Measurements from ENCODE around the gene FNDC3B. TPM values are rescaled to one million over a fixed set of nuclear protein-coding genes. Genes with fewer than 3 reads are reported as not detected.

FNDC3B gene
- total RNA-seq, 1 experiment from 2014 or later: 48.6 TPM

- intact Hi-C loops (cut with micrococcal nuclease): no loop called here
- no peak overlapping the region for H2AFZ ChIP-seq (ENCODE audit: low read length)
- no peaks in the 10 kb centered on the region for H3K27me3 ChIP-seq (ENCODE audit: low read length)
- CTCF ChIA-PET: interaction anchor here (0.5 kb wide), 1 partner anchor 107 kb away, joined by 3 read pairs; no protein-coding TSS in a partner anchor
- H3K9me2 ChIP-seq (replicated peaks; ENCODE audit: low read length): no peaks in the 10 kb centered on the region
- H3K36me3 ChIP-seq (ENCODE audit: low read depth, low read length): peaks cover 4% of the 10 kb centered on the region; the same call in 1 of the 2 replicates
- peaks cover 10% of the 10 kb centered on the region for H3K4me1 ChIP-seq (ENCODE audit: insufficient read depth, low read length)
- TF ChIP-seq CTCF (conservative IDR thresholded peaks at IDR 0.05; ENCODE audit: low read depth, low read length) (no peak), EZH2phosphoT487 (IDR thresholded peaks at IDR 0.05; ENCODE audit: borderline replicate concordance, low read length) (no peak), EZH2 (IDR thresholded peaks at IDR 0.05; ENCODE audit: low read length, unreplicated experiment) (no peak)
- no peaks in the 10 kb centered on the region for H3F3A ChIP-seq (ENCODE audit: low read length, unreplicated experiment)
- BruUV-seq (replicated peaks): no TSS peak
- H3K27ac ChIP-seq (ENCODE audit: low read length): no peak overlapping the region
- H4K20me1 ChIP-seq (ENCODE audit: low read length): peaks cover 55% of the 10 kb centered on the region
- H3K4me2 ChIP-seq (ENCODE audit: low read length): no peak overlapping the region
- H3K9ac ChIP-seq (ENCODE audit: low read length): no peak overlapping the region
- no peaks in the 10 kb centered on the region for H3K9me3 ChIP-seq (ENCODE audit: low read length)
- H3K79me2 ChIP-seq (ENCODE audit: low read length): peaks cover 98% of the 10 kb centered on the region
- DNase-seq: no peak
- no peak overlapping the region for H3K4me3 ChIP-seq (ENCODE audit: low read length)
- POLR2A ChIA-PET (ENCODE audit: unreplicated experiment): interaction anchor here (0.6 kb wide), 1 partner anchor 69 kb away, joined by 5 read pairs; no protein-coding TSS in a partner anchor
- ATAC-seq: no peak
Observed at GRCh38 chr3:172102123-172102882, 62.9 kb downstream of the FNDC3B start.

- Histone ChIP-seq H3K9me2 (replicated peaks; ENCODE audit: low read length) (no peaks in the 10 kb centered on the region), H3K4me1 (ENCODE audit: insufficient read depth, low read length) (peaks cover 4% of the 10 kb centered on the region), H3K79me2 (ENCODE audit: low read length) (peaks cover 97% of the 10 kb centered on the region), H3K9ac (ENCODE audit: low read length) (no peak overlapping the region), H3K27ac (ENCODE audit: low read length) (no peak overlapping the region), H3K4me3 (ENCODE audit: low read length) (no peak overlapping the region), H4K20me1 (ENCODE audit: low read length) (peaks cover 50% of the 10 kb centered on the region), H3K4me2 (ENCODE audit: low read length) (no peak overlapping the region), H3K36me3 (ENCODE audit: low read depth, low read length) (peaks cover 4% of the 10 kb centered on the region; the same call in 1 of the 2 replicates), H3K9me3 (ENCODE audit: low read length) (no peaks in the 10 kb centered on the region), H3F3A (ENCODE audit: low read length, unreplicated experiment) (no peaks in the 10 kb centered on the region), H2AFZ (ENCODE audit: low read length) (no peak overlapping the region), H3K27me3 (ENCODE audit: low read length) (no peaks in the 10 kb centered on the region)
- ChIA-PET CTCF (no interaction called here), POLR2A (ENCODE audit: unreplicated experiment) (no interaction called here)
- DNase-seq: no peak
- no TSS peak for BruUV-seq (replicated peaks)
- ATAC-seq: no peak
- TF ChIP-seq EZH2 (IDR thresholded peaks at IDR 0.05; ENCODE audit: low read length, unreplicated experiment) (no peak), CTCF (conservative IDR thresholded peaks at IDR 0.05; ENCODE audit: low read depth, low read length) (no peak), EZH2phosphoT487 (IDR thresholded peaks at IDR 0.05; ENCODE audit: borderline replicate concordance, low read length) (no peak)
- intact Hi-C loops (cut with micrococcal nuclease): no loop called here
Observed at GRCh38 chr3:172102883-172103310, 63.5 kb downstream of the FNDC3B start.

DNA sequence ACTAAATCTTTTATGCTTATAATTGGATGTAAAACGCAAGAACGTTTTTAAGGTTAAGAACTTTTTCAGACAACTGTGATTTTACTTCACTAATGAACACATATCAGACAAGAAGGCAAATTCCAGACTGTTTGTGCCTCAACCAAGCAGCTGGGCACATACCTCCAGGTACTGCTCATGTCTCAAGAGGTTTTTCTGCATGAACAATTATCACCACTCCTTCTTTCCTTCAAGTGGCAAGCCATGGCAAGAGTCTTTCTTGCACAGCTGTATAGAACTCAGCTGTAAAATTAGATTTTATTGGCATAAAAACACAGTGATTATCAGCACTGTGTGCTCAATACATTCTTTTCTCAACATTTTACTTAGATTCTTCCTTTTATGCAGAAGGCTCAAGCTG lies 64.3 kb downstream of the FNDC3B start:
- ChIA-PET CTCF (no interaction called here), POLR2A (ENCODE audit: unreplicated experiment) (no interaction called here)
- no peaks in the 10 kb centered on the region for H3K9me3 ChIP-seq (ENCODE audit: low read length)
- no peaks in the 10 kb centered on the region for H3F3A ChIP-seq (ENCODE audit: low read length, unreplicated experiment)
- BruUV-seq (replicated peaks): no TSS peak
- H4K20me1 ChIP-seq (ENCODE audit: low read length): peaks cover 44% of the 10 kb centered on the region
- DNase-seq (no peak), ATAC-seq (no peak)
- no peak overlapping the region for H2AFZ ChIP-seq (ENCODE audit: low read length)
- peaks cover 95% of the 10 kb centered on the region for H3K79me2 ChIP-seq (ENCODE audit: low read length)
- H3K27ac ChIP-seq (ENCODE audit: low read length): no peak overlapping the region
- no peaks in the 10 kb centered on the region for H3K36me3 ChIP-seq (ENCODE audit: low read depth, low read length)
- H3K4me2 ChIP-seq (ENCODE audit: low read length): no peak overlapping the region
- H3K4me1 ChIP-seq (ENCODE audit: insufficient read depth, low read length): no peaks in the 10 kb centered on the region
- no peak overlapping the region for H3K4me3 ChIP-seq (ENCODE audit: low read length)
- no peaks in the 10 kb centered on the region for H3K27me3 ChIP-seq (ENCODE audit: low read length)
- intact Hi-C loops (cut with micrococcal nuclease): no loop called here
- H3K9ac ChIP-seq (ENCODE audit: low read length): no peak overlapping the region
- H3K9me2 ChIP-seq (replicated peaks; ENCODE audit: low read length): no peaks in the 10 kb centered on the region
- TF ChIP-seq EZH2phosphoT487 (IDR thresholded peaks at IDR 0.05; ENCODE audit: borderline replicate concordance, low read length) (no peak), EZH2 (IDR thresholded peaks at IDR 0.05; ENCODE audit: low read length, unreplicated experiment) (no peak), CTCF (conservative IDR thresholded peaks at IDR 0.05; ENCODE audit: low read depth, low read length) (no peak)
